Measurements from ENCODE around the gene SENP3.

SENP3 gene

DNA sequence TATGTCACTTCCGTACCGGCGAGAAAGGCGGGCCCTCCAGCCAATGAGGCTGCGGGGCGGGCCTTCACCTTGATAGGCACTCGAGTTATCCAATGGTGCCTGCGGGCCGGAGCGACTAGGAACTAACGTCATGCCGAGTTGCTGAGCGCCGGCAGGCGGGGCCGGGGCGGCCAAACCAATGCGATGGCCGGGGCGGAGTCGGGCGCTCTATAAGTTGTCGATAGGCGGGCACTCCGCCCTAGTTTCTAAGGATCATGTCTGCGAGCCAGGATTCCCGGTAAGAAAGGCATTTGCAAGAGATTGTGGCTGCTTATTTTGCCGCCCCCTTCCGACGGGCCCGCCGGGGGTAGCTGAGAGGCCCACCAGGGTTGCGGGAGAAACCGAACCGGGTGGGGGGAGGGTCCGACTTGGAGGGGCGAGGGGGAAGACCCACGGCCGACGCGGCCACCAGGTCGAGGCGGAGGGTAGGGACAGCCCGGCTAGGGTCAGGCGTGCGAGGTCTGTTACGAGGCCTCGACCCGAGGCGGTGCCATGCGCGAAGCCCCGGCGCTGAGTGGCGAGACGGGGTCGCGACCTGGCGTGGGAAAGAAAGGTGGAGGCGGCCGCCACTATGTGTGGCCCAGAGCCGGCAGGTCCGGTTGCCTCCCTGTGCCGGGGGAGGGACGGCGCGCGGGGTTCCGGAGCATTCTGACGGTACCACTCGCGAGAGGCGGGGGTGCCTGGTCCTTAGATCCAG, 11.0 kb downstream of the SENP3 start:
- Mint-ChIP-seq H3K4me3 (peak overlapping the region; percentile 97), H3K4me1 (peaks cover 57% of the 10 kb centered on the region), H3K9me3 (no peaks in the 10 kb centered on the region), H3K27ac (peak overlapping the region; percentile 99), H3K36me3 (ENCODE audit: low read depth) (peaks cover 74% of the 10 kb centered on the region), H3K27me3 (ENCODE audit: low read depth, poor library complexity) (no peaks in the 10 kb centered on the region)
- peak; percentile 99 for DNase-seq
- TF ChIP-seq CTCF (IDR thresholded peaks at IDR 0.05), result no peak

GRCh38 chr17:7573324-7574080, 11.8 kb downstream of the SENP3 start:
- Mint-ChIP-seq H3K9me3 (no peaks in the 10 kb centered on the region), H3K4me1 (peaks cover 60% of the 10 kb centered on the region), H3K4me3 (peak overlapping the region; percentile 97), H3K36me3 (ENCODE audit: low read depth) (peaks cover 78% of the 10 kb centered on the region), H3K27ac (peak overlapping the region; percentile 99), H3K27me3 (ENCODE audit: low read depth, poor library complexity) (no peaks in the 10 kb centered on the region)
- peak; percentile 81 for DNase-seq
- TF ChIP-seq CTCF (IDR thresholded peaks at IDR 0.05), result no peak

GRCh38 chr17:7574176-7574953, 12.6 kb downstream of the SENP3 start:
- no peak for TF ChIP-seq CTCF (IDR thresholded peaks at IDR 0.05)
- DNase-seq, result no peak

GRCh38 chr17:7575481-7575883, 13.8 kb downstream of the SENP3 start:
- H3K36me3 Mint-ChIP-seq (ENCODE audit: low read depth), result peaks cover 72% of the 10 kb centered on the region
- TF ChIP-seq CTCF (IDR thresholded peaks at IDR 0.05), result no peak
- DNase-seq, result no peak
- H3K4me1 Mint-ChIP-seq, result peaks cover 77% of the 10 kb centered on the region
- H3K9me3 Mint-ChIP-seq, result no peaks in the 10 kb centered on the region
- H3K27ac Mint-ChIP-seq, result peak overlapping the region; percentile 97
- no peaks in the 10 kb centered on the region for H3K27me3 Mint-ChIP-seq (ENCODE audit: low read depth, poor library complexity)
- peak overlapping the region; percentile 97 for H3K4me3 Mint-ChIP-seq

More at GRCh38 chr17:7574176-7574953, 12.6 kb downstream of the SENP3 start:
- peaks cover 67% of the 10 kb centered on the region for H3K4me1 Mint-ChIP-seq
- H3K4me3 Mint-ChIP-seq, result peak overlapping the region; percentile 97
- no peaks in the 10 kb centered on the region for H3K9me3 Mint-ChIP-seq
- peak overlapping the region; percentile 97 for H3K27ac Mint-ChIP-seq
- H3K36me3 Mint-ChIP-seq (ENCODE audit: low read depth), result peaks cover 78% of the 10 kb centered on the region
- H3K27me3 Mint-ChIP-seq (ENCODE audit: low read depth, poor library complexity), result no peaks in the 10 kb centered on the region

- Mint-ChIP-seq H3K36me3 (ENCODE audit: low read depth) (peaks cover 70% of the 10 kb centered on the region), H3K4me1 (peaks cover 80% of the 10 kb centered on the region), H3K9me3 (no peaks in the 10 kb centered on the region), H3K27me3 (ENCODE audit: low read depth, poor library complexity) (no peaks in the 10 kb centered on the region), H3K4me3 (peak overlapping the region; percentile 97), H3K27ac (peak overlapping the region; percentile 89)
- DNase-seq, result no peak
- no peak for TF ChIP-seq CTCF (IDR thresholded peaks at IDR 0.05)
Observed at GRCh38 chr17:7575959-7576358, 14.2 kb downstream of the SENP3 start.
